Lung (tissue), 12 donors: Measurements from ENCODE around the gene TEKT5. TPM values are rescaled to one million over a fixed set of nuclear protein-coding genes. Genes with fewer than 3 reads are reported as not detected.

Experiments
- ATAC-seq: fragments of 200-7000 bp; cut with Tn5 transposase; one replicate; pipeline ENCODE4 v1.9.1; 2020; ENCODE audit warnings: moderate number of reproducible peaks; ENCODE audit not compliant: insufficient read depth, low FRiP score
- DNase-seq, 3 donors: peaks; one replicate each; pipeline ENCODE4 v3.0.0-alpha.2; 2013 to 2017
- H3K27ac ChIP-seq, 2 donors: one replicate each; pipeline ENCODE4 v1.5.1; 2013; ENCODE audit warnings: mild to moderate bottlenecking in 2 of 2, moderate library complexity in 2 of 2, control low read depth in 1 of 2, inconsistent platforms in 1 of 2, low read depth in 1 of 2, low read length in 1 of 2
- H3K27me3 ChIP-seq, 3 donors: one replicate each; pipeline ENCODE4 v1.5.1; 2013; ENCODE audit warnings: low read length in 2 of 3; ENCODE audit not compliant: control insufficient read depth in 3 of 3, insufficient read depth in 3 of 3
- H3K36me3 ChIP-seq, 4 donors: one replicate each; pipeline ENCODE4 v1.5.1; 2013; ENCODE audit warnings: low read length in 4 of 4, mild to moderate bottlenecking in 1 of 4, moderate library complexity in 1 of 4; ENCODE audit not compliant: control insufficient read depth in 4 of 4, insufficient read depth in 4 of 4
- H3K4me1 ChIP-seq, 5 donors: one replicate each; pipeline ENCODE4 v1.5.1; 2013; ENCODE audit warnings: low read length in 5 of 5, mild to moderate bottlenecking in 2 of 5, moderate library complexity in 1 of 5; ENCODE audit not compliant: control insufficient read depth in 5 of 5, insufficient read depth in 5 of 5
- H3K4me3 ChIP-seq: one replicate; pipeline ENCODE4 v1.5.1; 2013; ENCODE audit warnings: mild to moderate bottlenecking, control low read depth, moderate library complexity
- H3K9ac ChIP-seq, 2 donors: one replicate each; pipeline ENCODE4 v1.5.1; 2013; ENCODE audit warnings: low read length in 2 of 2, control low read depth in 1 of 2; ENCODE audit not compliant: insufficient read depth in 1 of 2
- H3K9me3 ChIP-seq, 4 donors: one replicate each; pipeline ENCODE4 v1.5.1; 2013; ENCODE audit warnings: low read length in 3 of 4, mild to moderate bottlenecking in 1 of 4, moderate library complexity in 1 of 4; ENCODE audit not compliant: control insufficient read depth in 4 of 4, insufficient read depth in 3 of 4
- WGBS, 2 donors: extraction: QIAGEN DNeasy Blood & Tissue Kit; methylation state at CpG; one replicate each; pipeline ENCODE4 v1.1.7; 2013; 5-methylcytosine and 5-hydroxymethylcytosine counted together
- polyA plus RNA-seq, 2 donors: library from polyadenylated mRNA; stranded (reverse); fragments of 200-250 nt; gene quantifications; one replicate each; pipeline ENCODE4 v1.2.1, GENCODE V29; 2013
- total RNA-seq, 2 donors: library from RNA; depleted of rRNA in 1 of 2; stranded (reverse); fragments of >200 nt in 1 of 2; gene quantifications; one replicate each; pipeline ENCODE4 v1.2.1, GENCODE V29; 2014 to 2021
- TF ChIP-seq, protein P1 (sequence below): IDR thresholded peaks from 2 replicates; pipeline ENCODE4 v1.5.1; 2012; ENCODE audit warnings: mild to moderate bottlenecking; ENCODE audit errors: control extremely low read depth, extremely low read depth
- donor health status: control.
- donor health status: control.
- donor health status: Bipolar disorder and iron deficiency.
- donor health status: healthy.
- donor health status: DM: yes; HTN: yes; CAD: no.

The TEKT5 gene
- total and polyA plus RNA-seq, 4 donors, result 0.13 to 0.34 (median 0.29) TPM

DNA sequence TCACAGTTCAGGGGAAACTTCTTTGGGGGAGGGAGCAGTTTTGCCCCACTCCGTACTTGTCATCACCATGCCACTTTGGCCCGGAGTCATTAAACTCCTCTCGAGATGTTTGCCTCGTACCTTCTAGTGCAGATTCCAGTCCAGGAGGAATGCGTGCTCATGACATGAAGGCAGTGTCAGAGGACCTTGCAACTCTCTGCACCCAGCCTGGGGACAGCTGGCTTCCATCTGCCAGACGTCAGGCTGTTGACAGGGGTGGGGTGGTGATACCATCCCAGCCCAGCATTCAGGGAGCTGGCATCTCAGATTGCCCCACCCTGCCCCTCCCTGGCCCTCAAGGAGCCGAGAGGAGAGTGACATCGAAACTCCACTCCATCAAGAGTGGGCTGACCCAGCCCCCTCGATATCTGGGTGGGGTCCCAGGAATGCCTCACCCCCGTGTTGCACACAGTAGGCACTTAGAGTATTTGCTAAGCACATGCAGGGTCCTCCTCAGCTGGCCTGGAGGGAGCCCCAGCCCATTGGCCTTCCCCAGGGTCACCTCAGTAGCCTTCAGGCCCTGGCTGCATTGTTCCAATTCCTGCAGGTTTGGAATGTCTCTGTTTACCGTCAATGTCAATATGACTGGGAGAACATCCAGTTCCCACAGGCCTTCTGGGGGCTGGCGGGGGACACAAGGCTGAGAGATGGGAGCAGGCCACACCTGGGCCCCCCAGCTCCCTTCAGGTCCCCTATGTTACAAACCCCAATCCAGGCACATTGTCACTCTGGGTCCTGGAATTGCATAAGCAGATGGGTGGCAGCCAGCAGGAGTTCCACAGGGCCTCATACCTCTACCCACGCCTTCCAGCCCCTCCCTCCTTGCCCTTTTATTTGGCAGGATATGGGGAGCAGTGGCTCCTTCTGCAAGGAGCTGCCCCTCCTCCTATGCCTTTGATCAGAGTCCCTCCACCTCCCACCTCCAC lies 93.0 kb downstream of the TEKT5 start:
- H3K27me3 ChIP-seq, result no peaks in the 10 kb centered on the region
- peak; percentile 68 for ATAC-seq
- H3K9ac ChIP-seq, result no peak overlapping the region
- TF ChIP-seq, protein P1, sequence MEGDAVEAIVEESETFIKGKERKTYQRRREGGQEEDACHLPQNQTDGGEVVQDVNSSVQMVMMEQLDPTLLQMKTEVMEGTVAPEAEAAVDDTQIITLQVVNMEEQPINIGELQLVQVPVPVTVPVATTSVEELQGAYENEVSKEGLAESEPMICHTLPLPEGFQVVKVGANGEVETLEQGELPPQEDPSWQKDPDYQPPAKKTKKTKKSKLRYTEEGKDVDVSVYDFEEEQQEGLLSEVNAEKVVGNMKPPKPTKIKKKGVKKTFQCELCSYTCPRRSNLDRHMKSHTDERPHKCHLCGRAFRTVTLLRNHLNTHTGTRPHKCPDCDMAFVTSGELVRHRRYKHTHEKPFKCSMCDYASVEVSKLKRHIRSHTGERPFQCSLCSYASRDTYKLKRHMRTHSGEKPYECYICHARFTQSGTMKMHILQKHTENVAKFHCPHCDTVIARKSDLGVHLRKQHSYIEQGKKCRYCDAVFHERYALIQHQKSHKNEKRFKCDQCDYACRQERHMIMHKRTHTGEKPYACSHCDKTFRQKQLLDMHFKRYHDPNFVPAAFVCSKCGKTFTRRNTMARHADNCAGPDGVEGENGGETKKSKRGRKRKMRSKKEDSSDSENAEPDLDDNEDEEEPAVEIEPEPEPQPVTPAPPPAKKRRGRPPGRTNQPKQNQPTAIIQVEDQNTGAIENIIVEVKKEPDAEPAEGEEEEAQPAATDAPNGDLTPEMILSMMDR, result no peak
- 48 to 64% methylated on average over 13 of the region's 13 CpGs for WGBS, 2 donors
- H3K27ac ChIP-seq, result peak overlapping the region in 1 of 2 donors; percentile 87
- DNase-seq, result peak; percentile 47 to 66 (median 65)
- no peak overlapping the region for H3K4me3 ChIP-seq
- H3K4me1 ChIP-seq, result peaks cover 6 to 16% (median 11%) of the 10 kb centered on the region in 5 donors
- no peaks in the 10 kb centered on the region for H3K36me3 ChIP-seq
- H3K9me3 ChIP-seq, result no peaks in the 10 kb centered on the region

DNA sequence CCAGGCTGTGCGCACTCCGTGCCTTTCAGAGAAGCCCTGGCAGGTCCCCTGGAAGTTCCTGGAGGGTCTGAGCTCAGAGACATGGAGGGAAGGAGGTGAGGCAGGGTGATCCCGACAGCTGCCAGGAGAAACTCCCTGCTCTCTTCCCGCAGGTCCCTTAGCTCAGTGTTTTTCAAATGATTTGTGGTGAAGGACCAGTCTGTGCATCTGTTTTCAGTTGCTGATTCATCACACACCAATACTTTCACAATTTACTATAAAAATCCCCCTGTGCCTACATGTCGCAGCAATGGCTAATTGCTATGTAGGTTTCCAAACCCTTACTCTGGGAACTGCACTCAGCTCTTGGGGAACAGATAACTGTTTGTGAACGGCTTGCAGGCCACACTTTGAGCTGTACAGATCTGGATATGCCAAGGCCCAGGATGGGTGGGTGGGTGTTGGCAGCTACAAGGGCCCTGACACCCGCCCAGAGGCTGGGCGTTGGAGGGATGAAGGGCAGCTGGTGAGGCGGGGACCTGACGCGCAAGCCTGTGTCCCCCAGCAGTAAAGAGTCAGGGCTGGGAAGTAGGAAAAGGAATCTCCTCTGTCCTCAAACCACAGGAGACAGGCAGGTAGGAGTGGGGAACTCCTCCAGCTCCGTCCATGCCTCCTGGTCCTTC lies 93.8 kb downstream of the TEKT5 start:
- Histone ChIP-seq H3K4me1 (peaks cover 6 to 17% (median 11%) of the 10 kb centered on the region in 5 donors), H3K36me3 (no peaks in the 10 kb centered on the region), H3K4me3 (no peak overlapping the region), H3K27ac (peak overlapping the region in 1 of 2 donors; percentile 87), H3K9me3 (no peaks in the 10 kb centered on the region), H3K9ac (no peak overlapping the region), H3K27me3 (no peaks in the 10 kb centered on the region)
- WGBS, 2 donors, result 60 to 65% methylated on average over 12 of the region's 12 CpGs
- DNase-seq (peak; percentile 58 to 62 (median 61)), ATAC-seq (no peak)
- TF ChIP-seq, protein P1, result no peak

DNA sequence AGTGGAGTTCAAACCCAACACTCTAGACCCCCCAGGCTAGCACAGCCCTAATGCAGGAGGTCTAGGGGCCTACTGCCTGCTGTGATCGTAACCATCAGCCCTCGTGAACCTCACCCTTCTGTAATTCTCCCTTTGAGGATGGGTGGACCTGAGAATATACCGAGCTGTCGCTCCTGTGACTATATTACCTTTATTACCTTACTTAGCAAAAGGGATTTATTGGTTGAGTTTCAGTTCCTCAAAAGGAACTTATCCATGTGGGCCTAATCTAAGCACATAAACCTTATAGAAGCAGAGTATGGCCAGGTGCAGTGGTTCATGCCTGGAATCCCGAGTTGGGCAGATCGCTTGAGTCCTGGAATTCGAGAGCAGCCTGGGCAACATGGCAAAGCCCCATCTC lies 95.1 kb downstream of the TEKT5 start:
- Histone ChIP-seq H3K4me1 (peaks cover 6 to 25% (median 11%) of the 10 kb centered on the region in 5 donors), H3K27ac (peak overlapping the region in 1 of 2 donors; percentile 34), H3K9me3 (no peaks in the 10 kb centered on the region), H3K4me3 (no peak overlapping the region), H3K9ac (no peak overlapping the region), H3K27me3 (no peaks in the 10 kb centered on the region), H3K36me3 (no peaks in the 10 kb centered on the region)
- TF ChIP-seq, protein P1, result no peak
- ATAC-seq (no peak), DNase-seq (no peak)
- 85 to 94% methylated on average over 7 of the region's 7 CpGs for WGBS, 2 donors
